Camera-type eye (tissue), 1 donor: ENCODE data around the gene FRMD1. TPM values are rescaled to one million over a fixed set of nuclear protein-coding genes. Genes with fewer than 3 reads are reported as not detected.

Source experiments
- total RNA-seq: library from RNA; depleted of rRNA; stranded (reverse); fragments of >200 nt; gene quantifications from one replicate; pipeline ENCODE4 v1.2.3, GENCODE V29; 2014

The FRMD1 gene
- total RNA-seq = not detected

DNA sequence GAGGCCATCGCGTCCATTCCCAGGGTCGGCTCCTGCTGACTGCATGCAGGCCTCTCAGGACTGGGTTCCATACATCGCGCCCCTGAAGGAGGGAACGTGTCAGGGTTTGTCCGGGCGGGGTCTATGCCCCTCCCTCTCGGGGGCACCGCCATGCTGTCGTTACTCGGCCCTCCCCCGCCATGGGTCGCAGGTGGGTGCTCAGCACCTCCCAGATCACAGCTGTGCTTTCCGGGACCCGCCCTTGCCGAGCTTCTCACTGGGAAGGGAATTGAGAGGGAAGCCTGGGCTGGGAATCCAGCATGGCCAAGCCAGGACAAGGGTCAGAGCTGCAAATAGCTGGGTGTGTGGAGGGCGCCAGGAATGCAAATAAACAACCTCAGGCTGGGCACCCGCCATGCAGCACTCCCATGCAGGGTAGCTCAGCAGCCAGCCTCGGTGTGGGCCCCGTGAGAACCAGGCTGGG lies at the start of gene FRMD1:
FRMD1 (minus strand) TSS at position 270 of the 463 bp plus-strand sequence; CDS start at position 152, 118 bp downstream.

Other genes starting within 250 kb of the FRMD1 start
- gene KIF25, start 81.5 kb downstream of the FRMD1 start, total RNA-seq = not detected
- 15.9 TPM for gene DACT2, start 240.6 kb upstream of the FRMD1 start, total RNA-seq